LHCN-M2 (cell line): Measurements from ENCODE around the gene SOX30. TPM values are rescaled to one million over a fixed set of nuclear protein-coding genes. Genes with fewer than 3 reads are reported as not detected.

Experiments used
- DNase-seq: peaks from one replicate; pipeline ENCODE4 v3.0.0-alpha.2; 2012; ENCODE audit warnings: low read depth
- total RNA-seq: library from RNA; depleted of rRNA; stranded (reverse); fragments of >200 nt; gene quantifications from 2 replicates; pipeline ENCODE4 v1.2.3, GENCODE V29; 2014

The SOX30 gene
- total RNA-seq, 1 experiment from 2014 or later = 0.06 TPM

DNA sequence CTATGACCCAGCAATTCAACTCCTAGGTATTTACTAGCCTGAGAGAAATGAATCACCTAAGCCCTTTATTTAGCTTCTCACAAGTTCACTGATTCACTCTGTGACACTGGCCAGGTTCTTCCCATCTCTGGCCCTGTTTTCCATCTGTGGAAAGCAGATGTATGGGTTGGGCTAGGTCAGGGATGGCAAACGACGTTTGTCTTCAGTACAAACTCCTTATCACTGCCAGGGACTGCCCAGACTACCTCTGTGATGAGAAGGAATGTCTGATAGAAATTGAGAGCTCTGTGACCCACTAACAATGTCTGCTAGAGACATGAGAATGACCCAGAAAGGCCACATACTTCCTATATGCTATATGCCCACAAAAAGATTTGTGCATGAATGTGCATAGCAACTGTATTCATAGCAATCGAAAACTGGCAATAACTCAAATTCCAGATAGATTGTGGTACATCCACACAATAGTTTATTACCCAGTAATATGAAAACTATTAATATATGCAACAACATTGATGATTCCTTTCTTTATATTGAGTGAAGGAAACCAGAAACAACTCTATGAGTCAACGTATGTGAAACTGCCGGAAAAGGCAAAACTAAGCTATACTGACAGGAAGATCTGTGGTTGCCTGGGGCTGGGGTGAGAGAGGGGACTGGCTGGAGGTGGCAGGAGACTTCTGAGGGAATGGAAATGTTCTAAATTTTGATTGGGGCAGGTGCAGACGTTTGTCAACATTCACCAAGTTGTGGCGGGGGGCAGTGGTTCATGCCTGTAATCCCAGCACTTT is 44.7 kb downstream of the SOX30 start:
- DNase-seq = peak; percentile 48

DNA sequence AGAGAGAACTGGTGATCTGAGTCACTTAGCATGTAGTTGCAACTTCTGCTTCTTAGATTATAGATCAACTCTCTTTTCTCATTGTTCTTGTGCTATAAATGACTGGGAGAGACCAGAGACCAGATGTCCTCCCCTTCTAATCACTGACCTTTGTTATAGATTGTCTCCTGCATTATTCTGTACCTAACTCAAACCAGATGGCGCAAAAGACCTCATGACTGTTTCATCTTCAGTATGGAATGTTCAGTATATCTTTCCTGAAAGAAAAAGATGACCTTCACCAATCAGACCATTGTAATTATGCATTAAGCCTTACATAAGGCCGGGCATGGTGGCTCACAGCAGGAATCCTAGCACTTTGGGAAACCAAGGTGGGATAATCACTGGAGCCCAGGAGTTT is 46.2 kb downstream of the SOX30 start:
- DNase-seq = no peak

DNA sequence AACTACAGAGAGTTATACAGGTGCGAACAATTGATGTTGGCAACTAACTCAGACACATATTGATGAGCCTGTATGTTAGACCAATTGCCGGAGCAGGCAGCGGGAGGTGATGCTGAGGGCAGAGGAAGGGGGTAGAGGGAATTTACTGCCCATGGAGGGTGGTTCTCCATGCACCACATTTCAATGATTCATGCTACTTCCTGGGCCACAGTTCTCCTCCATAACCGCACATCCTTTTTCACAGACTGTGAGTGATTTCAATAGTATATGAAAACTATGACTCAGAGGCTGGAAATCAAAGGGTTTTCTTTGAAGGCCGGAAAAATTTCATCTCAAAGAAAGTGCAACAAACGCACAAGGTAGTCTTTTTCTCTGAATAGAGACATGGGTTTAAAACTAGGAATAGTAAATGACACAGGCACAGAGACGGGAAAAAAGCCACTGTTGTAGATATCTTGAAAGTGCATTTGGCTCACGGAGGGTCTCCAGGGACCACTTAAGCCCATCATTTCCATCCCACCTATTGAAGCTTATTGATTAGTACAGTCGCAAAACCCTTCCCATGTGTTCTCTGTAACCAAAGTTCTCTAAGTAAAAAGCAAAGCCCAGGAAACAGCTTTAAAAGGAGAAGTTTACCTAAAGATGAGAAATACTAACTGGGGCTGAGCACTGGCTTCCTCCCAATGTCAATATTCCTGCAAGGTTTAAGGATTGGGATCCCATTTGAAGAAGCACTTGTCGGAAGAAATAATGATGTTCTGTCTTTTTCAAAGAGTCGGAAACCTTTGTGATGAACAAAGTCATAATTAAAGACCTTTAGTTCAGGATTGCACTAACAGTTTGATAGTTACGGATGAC is 48.7 kb downstream of the SOX30 start:
- peak; percentile 93 for DNase-seq

DNA sequence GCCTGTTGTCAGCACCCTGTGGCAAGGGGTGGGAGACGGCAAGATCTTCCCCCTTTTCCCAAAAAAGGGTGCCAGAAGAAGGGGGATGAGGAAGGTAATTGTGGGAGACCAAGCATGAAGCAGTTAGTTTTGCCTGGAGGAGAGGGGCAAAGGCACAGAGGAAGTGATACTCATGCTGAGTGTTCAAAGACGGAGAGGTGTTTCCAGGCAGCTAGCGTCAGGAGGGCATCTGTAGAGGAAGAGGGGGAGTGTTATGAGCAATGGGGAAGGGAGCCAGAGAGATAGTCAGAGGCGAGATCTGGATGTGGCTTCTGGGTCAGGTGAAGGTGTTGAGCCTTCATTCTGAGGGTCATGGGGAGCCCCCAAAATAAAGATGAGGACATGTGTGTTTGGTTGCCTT is 49.7 kb downstream of the SOX30 start:
- no peak for DNase-seq

DNA sequence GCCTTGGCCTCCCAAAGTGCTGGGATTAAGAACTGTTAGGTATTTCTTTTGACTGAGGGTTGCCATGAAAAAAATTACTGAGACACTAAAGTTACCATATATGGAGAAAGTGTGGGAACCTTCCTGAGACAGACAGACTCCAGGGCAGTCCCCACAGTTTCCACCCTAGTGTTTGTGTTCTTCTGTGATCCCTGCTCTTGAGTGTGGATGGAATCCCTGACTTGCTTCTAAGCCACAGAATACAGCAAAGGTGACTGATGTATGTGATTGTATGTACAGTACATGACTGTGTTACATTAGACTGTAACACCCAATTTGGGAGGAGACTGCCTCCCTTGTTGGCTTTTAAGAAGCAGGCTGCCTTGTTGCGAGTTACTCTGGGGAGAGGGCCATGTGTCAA is 52.0 kb downstream of the SOX30 start:
- no peak for DNase-seq

DNA sequence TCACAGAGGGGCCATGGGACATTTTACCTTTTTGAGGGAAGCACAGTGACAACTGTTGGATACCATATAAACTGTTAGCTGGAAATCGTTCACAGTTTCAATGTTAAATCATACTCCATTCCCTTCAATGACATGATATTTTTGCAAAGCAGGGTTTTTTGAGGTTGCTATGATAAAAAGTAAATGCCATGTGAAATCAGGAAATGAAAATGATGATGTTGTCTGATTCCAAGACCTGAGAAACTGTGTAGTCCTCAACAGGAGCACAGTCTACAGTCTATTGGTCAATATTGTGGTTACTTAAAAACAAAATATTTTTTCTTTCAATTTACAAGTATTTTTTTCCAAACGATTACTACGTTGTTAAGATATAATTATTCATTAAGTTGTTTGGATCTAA is 52.7 kb downstream of the SOX30 start:
- DNase-seq = no peak

DNA sequence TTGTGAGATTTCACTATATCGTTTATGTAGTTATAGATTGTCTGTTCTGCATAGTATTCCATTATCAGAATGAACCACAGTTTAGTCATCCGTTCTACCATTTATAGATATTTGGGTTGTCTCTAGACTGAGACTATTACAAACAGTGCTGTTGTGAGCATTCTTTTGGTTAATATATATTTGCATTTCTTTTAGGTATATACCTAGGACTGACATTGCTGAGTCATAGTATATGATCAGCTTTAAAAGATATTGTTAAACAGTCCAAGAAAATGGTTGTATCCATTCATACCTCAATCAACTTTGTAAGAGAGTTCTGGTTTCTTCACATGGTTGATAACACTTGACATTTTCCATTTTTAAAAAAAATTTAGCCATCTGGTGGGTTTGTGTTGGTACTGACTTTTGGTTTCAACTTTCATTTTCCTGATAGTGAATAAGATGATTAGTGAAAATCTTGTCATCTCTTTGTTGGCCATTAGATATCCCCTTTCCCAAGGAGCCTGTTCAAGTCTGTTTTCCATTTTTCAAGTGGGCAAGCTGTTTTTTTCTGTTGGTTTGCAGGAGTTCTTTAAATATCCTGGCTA is 53.8 kb downstream of the SOX30 start:
- no peak for DNase-seq

DNA sequence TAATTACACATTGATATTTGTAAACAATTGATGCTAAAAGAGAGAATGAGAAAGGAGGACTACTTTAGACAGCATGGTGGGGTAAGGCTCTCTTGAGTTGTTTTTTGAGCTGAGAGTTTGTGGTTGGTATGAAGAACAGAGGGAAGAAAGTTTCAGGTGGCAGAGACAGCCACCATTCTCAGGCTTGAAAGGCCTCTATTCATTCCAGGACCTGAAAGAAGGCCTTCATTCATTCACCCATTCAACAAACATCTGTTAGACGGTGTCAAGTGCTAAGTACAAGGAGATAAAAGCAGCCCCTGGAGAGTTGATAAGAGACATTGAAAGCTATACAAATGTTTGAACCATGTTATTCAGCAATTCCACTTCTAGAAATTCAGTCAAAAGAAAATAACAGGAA is 55.0 kb downstream of the SOX30 start:
- DNase-seq = no peak

DNA sequence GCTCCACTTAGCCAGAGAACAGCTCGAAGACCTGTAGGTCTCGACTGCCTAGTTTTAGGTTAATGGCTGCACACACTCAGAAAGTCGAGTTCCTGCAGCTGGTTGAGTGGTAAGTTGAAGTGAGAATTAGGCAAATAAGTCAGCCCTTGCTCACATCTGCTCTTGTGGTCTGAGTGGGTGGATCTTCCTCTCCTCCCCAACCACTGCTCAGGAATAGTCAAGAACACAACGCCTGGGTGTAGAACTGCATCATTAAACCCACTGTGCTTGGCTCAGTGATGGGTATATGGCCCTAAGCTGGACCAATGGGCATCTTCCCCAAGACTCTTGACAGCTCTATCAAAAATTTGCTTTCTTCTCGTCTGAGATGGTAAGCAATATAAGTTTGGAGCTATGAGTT is 55.8 kb downstream of the SOX30 start:
- DNase-seq = peak; percentile 66

DNA sequence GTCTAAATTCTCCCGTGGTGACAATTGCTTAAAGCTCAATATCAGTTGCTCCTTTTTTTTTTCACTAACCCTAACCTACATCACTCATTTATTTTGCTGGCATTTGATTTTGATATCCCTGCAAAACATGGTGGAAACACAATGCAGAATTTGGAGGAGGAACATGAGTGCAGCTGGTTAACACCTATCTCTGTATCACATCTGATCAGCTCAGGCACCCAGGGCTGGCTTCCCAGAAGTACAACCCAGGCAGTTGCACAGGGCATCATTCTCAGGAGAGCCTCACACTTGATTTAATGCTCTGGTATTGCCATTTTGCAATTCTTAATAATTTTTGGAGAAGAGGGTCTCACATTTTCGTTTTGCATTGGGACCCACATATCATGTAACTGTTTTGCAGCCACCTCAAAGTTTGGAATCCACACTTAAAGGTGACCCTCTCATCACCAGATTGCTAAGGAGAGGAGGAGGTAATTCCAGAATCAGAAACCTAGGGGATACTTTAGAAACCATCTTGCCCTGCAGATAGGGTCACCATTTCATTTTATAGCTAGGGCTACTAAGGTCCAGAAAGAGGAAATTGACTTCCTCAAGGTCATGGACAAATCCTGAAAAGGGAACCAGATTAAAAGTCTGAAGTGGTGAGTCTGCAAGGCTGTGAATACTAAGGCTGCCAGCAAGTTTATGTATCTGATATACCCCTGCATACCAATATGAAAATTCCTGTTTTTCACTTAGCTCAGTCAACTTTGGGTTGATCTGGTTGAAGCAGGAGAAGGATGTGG is 57.4 kb downstream of the SOX30 start:
- no peak for DNase-seq

DNA sequence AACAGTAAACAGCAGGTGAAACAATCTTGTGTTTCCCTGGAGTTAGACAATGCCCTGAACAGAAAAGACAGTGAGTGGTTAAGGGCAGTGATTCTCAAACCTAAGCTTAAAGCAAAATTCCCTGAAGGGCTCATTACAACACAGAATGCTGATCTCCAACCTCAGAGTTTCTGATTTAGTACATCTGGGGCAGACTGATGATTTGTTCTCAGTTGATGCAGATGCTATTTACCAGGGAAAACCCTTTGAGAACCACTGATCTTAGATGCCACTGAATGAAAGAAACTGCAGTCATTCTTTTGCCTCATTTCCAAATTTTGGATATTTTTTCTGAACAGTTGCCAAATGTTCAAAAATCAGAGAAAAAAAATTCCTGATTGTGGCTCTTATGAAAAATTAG is 58.0 kb downstream of the SOX30 start:
- DNase-seq = peak; percentile 37

DNA sequence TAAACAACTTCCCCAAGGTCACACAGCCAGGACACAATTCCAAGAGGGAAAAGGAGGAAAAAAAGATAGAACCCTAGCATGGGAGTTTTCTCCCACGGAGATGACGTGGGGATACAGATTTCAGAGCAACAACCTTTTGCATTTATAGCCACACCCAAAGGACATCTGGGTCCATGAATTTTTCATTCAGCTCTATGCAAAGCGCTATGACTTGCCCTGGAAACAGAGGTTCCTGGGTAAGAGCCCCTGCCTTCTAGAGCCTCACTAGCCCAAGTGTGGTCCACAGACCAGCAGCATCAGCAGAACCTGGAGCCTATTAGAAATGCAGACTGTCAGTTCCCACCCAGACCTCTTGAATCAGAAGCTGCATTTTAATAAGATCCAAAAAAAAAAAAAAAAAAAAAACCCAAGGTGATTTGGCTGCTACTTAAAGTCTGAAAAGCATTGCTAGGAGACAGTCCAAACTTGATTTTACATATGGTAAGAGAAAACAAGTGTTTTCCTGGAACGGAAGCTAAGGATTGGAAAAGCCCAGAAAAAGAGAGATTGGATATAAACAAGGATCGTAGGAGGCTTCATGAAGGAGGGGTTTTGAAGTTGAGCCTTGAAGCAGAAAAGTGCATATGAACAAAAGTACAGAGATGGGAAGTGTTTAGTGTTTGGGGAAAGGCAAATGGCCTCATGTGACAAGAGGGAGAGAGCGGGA is 59.0 kb downstream of the SOX30 start:
- DNase-seq = no peak

DNA sequence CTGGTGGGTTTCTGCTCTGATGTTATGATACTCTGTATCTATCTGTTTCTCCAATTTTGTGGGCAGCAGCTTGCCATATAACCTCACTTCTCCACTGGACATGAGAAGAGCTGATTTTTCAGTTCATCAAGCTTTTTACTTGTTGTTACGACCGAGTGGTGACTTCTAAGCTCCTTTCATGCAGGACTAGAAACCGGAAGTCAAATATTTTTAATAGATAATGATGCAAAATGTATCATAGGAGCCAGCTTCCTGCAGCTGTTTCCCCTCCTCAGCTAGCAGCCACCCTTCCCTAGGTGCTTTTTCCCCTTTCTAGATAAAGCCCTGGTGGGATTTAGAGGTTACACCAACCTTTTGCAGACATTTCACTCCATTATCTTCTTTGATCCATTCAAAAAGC is 59.6 kb downstream of the SOX30 start:
- DNase-seq = peak; percentile 48

DNA sequence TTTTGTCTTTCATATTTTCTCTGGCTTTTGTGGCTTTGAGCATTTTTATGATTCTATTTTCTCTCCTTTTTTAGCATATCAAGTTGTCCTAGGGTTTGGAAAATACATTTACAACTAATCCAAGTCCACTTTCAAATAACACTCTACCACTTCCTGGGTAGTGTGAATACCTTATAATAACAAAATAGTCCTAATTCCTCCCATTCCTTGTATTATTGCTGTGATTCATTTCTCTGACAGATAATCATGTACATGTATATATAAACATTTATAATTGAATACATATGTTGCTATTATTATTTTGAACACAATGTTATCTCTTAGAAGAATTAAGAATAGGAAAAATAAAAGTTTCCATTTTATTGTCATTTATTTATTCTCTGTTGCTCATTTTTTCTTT is 61.8 kb downstream of the SOX30 start:
- no peak for DNase-seq

DNA sequence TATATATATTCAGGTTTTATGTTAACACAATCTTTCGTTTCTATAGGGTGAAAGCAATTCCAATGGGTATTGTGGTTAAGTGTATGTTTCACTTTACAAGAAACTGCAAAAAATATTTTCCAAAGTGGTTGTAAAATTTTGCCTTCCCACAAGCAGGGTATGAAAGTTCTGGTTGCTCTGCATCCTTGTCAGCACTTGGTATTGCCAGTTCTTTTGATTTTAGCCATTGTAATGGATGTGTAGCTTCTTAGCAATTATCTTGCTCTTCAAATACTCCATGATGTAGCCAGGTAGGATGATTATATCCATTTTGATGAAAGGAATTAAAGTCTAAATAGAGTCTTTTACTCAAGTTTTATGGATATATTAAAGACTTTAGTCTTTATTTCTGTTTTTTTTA is 67.6 kb downstream of the SOX30 start:
- no peak for DNase-seq

DNA sequence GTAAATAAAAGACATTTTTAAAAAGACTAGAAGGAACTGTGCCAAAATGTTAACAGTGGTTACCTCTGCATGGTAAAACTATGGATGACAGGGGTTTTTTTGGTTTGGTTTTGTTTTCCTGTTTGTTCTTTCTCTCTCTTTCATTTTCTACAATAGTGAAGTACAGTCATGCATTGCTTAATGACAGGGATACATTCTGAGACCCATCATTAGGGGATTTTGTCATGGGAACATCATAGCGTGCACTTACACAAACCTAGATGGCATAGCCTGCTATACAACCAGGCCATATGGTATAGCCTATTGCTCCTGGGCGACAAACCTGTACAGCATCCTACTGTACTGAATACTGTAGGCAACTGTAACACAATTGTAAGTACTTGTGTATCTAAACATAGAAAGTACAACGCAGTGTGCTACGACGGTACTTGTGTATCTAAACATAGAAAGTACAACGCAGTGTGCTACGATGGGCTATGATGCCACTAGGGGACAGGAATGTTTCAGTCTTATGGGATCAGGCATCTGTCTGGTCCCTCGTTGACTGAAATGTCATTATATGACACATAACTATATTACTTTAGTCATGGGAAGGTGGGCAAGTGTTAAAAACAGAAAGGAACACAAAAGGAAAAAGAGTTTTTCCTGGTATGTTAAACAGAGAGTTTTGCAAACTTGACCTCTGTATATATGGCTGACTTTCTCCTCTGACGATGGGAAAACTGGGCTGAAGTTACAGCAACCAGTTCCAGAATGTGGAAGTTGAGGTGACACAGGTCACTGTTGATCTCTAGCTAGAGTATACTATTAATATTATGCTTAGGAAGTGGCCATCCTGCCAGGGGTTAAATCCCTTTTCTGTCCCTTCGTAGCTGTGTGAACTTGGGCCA is 69.3 kb downstream of the SOX30 start:
- no peak for DNase-seq

DNA sequence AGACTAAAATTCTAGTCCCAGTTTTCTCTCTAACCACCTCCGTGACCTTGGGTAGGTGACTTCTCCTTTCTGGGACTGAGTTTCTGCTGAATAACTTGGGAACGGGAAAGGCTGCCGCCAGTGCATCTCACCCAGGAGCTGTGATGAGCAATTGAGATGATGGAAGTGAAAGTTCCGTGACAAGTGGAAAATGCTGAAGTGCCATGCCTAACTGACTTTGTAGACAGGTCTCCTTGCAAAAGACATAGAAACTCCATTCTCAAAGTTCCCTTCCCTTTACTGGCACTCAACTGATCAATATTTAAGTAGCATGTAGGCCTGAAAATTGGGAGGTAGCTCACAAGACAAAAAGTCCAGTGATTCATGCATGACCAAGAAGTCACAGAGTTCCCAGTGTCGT is 70.3 kb downstream of the SOX30 start:
- no peak for DNase-seq

DNA sequence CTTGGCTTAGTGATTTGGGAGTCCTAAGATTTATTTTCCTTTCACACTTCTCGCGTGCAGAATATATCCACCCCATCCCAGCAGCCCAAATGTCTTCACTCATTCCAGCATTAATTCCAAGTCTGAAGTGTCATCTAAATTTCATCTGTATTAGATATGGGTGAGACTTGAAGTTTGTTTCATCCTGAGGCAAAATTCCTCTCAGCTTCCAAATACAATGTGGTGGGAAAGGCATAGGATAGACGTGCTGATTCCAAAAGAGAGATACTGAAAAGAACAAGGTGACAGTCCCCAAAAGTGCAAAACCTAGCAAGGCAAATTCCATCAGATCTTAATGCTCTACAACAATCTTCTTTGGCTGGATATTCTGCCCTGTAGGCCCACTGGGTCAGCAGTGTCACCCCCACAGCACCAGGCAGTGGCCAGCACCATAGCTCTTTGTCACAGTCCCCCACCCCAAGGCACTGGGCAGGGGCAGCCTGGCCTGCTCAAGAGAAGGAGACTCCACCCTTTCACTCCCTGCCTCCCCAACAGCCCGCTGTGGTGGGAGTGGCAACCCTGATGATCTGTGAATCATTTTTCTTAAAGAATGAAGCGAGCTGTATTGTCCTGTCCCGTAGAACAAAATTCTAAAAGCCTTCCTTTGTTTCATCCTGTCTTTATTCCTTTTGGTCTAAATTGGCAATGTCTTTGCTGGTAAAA is 74.0 kb downstream of the SOX30 start:
- no peak for DNase-seq

DNA sequence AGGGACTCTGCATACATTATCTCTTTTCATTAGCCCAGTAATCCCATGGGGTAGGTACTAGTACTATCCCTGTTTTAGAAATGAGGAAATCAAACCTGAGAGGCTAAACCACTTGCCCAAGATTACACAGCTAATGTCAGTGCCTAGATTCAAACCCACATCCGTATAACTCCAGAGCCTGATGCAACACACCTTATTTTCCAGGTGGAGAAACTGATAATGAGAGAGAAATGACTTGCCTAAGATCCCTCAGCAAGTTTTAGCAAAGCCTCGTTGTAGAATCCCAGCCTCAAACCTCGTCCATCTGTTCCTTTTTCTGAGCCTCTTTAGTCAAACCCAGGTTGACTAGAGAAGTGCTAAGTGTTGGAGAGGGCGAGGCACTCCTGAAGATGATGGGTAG is 75.6 kb downstream of the SOX30 start:
- DNase-seq = no peak
